Activated naive CD4-positive, alpha-beta T cell treated with anti-CD3 and anti-CD28 coated beads, Interleukin-2, amount 50 U/mL, for 16 hours (primary cell): Measurements from ENCODE around the gene BRAT1.
A peak's percentile ranks its signal among the peaks of the same experiment; 100 is the strongest.

Experiments
- DNase-seq: peaks from one replicate; pipeline ENCODE4 v3.0.0-alpha.2; 2020

The BRAT1 gene

DNA sequence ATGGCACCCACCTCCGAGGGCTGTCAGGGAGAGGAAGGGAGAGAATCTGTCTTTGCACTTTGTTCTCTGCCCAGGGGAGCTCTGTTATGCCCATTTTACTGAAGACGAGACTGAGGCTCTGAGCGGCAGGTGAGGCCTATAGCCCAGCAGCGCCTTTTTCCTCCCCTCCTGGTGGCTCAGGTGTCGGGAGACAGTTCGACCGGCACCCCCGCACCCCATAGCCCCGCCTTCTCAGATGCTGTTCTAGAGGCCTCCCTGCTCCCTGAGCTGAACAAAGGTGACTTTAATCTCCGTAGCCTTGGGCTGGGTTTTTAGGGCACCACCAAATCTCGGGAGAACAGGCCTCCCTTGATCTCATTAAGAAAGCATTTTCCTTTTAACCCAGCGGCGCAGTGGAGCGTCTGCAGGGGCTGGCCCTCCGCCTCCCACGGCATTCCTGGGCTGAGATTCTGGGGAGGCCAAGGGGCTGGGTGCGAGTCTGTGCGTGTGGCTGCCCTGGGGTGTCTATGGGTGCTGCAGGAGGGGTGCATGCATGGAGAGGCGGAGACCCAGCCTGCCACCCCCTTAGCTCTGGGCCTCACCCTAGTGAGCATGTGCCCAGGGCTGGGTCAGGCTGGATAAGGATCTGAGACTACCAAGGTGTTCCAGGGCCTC, 32.4 kb downstream of the BRAT1 start:
- DNase-seq = peak; percentile 37

GRCh38 chr7:2521952-2522591, 33.3 kb downstream of the BRAT1 start:
- DNase-seq = peak; percentile 64

DNA sequence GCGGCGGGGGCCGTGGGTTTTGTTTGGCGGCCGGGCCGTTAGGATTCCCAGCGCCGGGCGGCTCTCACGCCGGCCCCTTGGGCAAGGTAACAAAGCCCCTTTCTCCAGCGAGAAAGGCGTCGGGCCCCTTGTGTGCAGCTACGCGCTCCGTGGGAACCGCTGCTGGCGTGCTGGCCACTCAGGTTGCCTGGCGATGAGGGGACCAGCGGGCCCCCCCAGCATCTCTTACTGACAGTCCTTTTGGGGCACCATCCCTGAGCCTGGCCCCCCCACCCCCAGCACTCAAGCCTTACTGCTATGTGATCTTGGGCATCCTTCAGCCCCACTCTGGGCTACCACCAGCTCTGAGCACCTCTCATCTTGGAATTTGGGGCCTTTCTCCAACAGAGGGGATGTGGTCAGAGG, 34.0 kb downstream of the BRAT1 start:
- no peak for DNase-seq

DNA sequence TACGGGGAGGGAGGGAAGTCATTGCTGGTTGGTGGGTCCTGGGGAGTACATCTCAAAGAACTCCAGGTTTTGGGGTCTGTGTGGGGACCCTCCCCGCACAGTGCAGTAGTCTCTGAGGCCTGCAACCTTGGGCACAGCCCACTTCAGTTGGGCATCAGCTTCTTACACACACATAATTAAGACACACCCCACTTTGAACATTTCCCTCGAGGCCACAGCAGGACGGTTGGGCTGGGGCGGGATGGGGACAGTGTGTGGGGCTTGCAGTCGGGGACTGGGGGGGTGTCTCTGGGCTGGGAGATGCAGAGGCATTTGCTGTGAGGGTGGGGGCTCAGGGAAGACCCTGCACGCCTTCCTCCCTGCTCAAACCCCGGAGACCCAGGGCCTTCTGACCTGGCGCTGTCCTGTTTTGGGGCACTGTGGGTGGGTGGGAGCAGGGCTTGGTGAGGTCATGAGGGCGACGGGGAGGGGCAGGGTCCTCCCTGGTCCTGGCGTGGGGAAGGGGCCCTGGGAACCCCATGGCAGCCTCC, 34.5 kb downstream of the BRAT1 start:
- DNase-seq = no peak

- DNase-seq = no peak
Measured at GRCh38 chr7:2520131-2520760, 35.1 kb downstream of the BRAT1 start.

- peak; percentile 83 for DNase-seq
Measured at GRCh38 chr7:2519119-2519930, 36.0 kb downstream of the BRAT1 start, which contains the start of gene LFNG. LFNG (plus strand) TSS chr7:2519774; CDS start chr7:2519862, 88 bp downstream.

GRCh38 chr7:2518737-2519118, 36.6 kb downstream of the BRAT1 start:
- no peak for DNase-seq

- no peak for DNase-seq
Measured at GRCh38 chr7:2517678-2518507, 37.4 kb downstream of the BRAT1 start.

DNA sequence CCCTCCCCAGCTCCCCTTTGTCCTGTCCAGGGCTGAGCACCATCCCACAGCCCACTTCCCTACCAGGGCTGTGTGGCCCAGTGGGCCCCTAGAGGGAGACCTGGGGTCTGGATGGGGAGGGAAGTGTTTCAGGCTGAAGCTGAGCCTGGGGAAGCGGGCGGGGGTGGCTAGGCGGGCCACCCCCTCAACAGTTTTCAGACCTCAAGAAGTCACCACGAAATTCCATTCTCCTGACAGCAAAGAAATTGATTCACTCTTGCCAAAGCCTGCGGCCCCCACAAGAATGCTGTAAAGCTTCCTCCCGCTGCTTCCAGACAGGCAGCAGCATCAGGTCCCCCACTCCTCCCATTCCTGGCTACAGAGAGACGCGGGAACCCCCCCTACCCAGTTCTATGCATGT, 38.3 kb downstream of the BRAT1 start:
- no peak for DNase-seq

GRCh38 chr7:2516194-2516555, 39.1 kb downstream of the BRAT1 start:
- DNase-seq = no peak

- no peak for DNase-seq
Measured at GRCh38 chr7:2515424-2516193, 39.7 kb downstream of the BRAT1 start.

DNA sequence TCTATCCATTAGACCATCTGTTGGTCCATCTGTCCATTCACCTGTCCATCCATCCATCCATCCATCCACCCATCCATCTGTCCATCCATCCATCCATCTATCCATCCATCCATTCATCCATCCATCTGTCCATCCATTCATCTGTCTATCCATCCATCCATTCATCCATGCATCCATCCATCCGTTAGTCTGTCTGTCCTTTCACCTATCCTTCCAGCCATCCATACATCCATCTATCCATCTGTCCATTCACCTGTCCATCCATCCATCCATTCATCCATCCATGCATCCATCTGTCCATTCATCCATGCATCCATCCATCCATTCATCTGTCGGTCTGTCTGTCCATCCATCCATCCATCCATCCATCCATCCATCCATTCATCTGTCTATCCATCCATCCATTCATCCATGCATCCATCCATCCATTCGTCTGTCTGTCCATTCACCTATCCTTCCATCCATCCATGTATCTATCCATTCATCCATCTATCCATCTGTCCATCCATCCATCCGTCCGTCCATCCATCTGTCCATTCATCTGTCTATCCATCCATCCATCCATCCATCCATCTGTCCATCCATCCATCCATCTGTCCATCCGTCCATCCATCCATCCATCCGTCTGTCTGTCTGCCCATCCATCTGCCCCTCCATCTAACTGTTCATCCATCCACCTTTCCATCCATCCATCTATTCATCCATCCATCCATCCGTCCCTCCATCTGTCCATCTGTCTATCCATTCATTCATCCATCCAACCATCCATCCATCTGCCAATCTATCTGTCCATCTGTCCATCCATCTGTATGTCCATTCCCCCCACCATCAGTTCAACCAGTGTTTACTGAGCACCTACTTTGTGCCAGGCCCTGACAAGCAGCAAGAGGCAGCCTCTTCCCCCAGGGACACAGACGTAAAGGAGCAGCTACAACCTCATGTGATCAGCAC, 40.6 kb downstream of the BRAT1 start:
- no peak for DNase-seq

- no peak for DNase-seq
Measured at GRCh38 chr7:2513702-2514101, 41.6 kb downstream of the BRAT1 start.

DNA sequence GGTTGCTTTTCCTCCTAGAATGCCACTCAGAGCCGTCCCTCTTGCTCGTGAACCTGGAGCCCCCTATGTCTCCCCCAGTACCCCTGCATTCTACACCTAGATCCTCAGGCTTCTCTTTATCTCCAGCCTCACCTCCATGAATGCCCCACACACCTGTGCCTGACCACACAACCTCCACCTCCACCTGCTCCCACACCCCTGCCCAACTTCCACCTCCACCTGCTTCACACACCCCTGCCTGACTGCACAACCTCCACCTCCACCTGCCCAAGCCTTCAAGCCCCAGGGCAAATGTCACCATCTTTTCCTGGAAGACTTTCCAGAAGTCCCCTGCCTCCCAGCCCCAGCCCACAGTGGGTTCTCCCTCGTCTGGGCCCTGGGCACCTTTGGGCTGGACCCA, 42.6 kb downstream of the BRAT1 start:
- no peak for DNase-seq

DNA sequence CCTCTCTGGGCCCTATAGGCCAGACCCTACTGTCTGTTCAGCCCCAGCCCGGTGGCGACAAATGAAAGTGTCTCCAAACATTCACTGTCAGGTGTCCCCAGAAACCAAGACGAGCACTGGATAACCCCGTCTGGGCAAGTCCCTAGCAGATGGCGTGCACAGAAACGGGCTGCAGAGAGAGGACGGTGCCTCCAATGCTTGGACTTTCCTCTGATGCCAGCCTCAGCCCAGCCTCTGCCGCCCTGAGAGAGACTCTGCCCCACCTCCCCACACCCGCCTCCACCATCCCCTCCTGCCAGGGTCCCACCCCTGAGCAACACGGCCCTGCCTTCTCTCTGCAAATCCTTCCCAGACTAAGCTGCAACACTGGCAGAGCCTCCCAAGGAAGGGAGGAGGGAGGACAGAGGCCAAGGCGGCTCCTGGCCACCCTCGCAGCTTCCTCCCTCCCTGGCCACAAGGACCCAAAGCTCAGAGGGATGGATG, 43.1 kb downstream of the BRAT1 start:
- DNase-seq = no peak

GRCh38 chr7:2511769-2512168, 43.6 kb downstream of the BRAT1 start:
- no peak for DNase-seq

DNA sequence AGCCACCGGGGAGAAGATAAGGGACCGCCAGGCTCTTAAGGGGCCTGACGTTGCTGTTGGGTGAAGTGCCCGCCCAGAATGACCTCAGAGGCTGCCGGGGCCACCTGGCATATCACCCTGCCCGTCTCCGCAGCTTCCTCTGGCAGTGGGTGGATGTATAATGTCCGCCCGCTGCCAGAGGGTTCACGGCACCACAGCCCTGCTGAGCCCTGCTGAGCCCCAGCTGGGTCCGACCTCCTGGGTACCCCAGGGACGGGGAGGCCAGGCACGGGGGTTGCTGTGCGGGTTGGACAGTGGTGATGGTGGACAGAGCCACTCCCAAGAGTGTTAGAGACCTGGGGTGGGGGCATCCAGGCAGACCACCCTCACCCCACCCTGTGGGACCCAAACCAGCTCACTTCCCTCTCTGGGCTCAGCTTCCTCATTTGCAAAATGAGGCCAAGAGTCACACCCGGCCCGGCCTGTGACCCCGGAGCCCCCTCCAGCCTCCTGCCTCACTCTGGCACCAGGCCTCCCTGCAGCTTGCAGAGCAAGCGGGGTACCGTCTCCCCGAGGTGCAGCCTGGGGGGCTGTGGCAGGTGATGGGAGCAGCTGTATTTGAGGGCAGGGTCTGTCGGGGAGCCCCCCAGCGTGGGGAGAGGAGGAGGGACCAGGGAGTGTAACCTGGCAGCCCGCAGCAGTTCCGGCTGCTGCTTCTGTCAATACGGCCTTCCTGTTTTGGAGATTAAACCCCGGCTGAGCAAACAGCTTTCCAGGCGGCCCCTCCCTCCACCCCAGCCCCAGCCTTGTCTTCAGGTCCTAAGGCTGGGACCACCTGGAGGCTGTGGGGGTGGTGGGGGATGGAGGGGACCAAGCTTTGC, 44.2 kb downstream of the BRAT1 start:
- peak; percentile 50 for DNase-seq

- no peak for DNase-seq
Measured at GRCh38 chr7:2510130-2510776, 45.1 kb downstream of the BRAT1 start.
